Cortex of kidney (tissue), 1 donor: ENCODE results near the gene ZIC2.

Experiments
- DNase-seq: peaks from one replicate; lab custom pipeline; 2025; lab: John Stamatoyannopoulos, UW

Gene ZIC2

DNA sequence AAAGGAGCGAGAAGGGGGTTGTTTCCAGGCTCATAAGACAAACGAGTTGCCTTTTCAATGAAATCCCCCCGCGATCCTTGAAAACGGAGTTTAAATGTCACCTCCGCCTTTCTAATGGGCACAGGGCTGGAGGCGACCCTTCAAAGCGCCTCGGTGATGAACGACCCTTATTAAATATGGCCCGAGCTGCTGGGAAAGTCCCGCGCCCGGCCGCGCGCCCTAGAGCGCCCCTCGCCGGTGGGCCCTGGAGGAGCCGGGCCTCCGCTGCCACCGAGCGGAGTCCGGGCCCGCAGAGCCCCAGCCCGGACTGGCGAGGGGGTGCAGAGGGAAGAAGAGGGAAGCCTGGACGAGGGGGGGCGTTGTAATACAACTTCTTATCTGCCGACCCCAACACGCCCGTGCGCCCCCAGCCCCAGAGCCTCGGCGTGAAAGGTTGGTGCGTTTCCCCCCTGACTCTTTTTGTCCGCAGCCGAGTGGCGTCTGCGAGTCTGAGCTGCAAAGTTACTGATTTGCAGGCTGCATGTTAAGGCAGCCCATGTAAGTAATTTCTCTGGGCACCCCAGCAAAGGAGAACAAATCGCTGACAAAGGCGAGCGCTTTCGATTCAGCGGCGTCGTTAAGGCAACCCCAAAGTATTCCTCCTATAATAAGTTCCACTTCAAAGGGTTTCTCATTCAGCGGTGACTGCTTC is 21.9 kb upstream of the ZIC2 start:
- DNase-seq, result no peak

GRCh38 chr13:99960663-99961311 is 20.8 kb upstream of the ZIC2 start:
- DNase-seq, result no peak

- no peak for DNase-seq
Observed at GRCh38 chr13:99961636-99962035, 19.9 kb upstream of the ZIC2 start.

GRCh38 chr13:99962242-99962641 is 19.3 kb upstream of the ZIC2 start:
- DNase-seq, result no peak

- no peak for DNase-seq
Observed at GRCh38 chr13:99963816-99964339, 17.7 kb upstream of the ZIC2 start.

DNA sequence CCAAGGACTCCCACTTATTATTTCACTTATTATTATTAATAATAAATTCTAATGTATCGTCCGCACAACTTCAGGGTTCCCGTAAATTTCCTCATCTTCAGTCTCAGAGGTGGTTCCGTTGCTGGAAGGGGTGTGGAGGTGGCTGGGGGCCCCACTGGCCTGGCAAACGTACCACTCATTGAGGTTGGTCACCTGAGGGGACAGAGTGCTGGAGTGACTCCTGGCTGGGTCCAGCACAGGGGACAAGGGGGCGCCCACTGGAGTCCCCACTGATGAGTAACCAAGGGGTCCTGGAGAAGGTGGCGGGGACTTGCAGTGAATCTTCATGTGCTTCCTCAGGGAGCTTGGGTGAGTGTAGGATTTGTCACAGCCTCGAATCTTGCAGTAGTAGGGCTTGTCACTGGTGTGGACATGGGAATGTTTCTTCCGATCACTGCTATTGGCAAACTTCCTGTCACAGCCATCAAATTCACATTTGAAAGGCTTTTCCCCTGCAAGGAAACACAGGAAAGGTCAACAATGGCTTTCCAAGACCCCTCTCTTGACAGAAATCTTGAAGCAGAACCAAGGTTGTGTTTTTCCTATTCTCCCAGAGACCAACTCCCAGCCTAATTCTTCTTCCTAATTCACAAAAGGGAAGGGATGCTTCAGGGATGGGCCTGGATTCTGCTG is 16.1 kb upstream of the ZIC2 start:
- DNase-seq, result no peak

GRCh38 chr13:99966064-99966805 is 15.3 kb upstream of the ZIC2 start:
- no peak for DNase-seq

GRCh38 chr13:99967498-99967868 is 14.1 kb upstream of the ZIC2 start:
- DNase-seq, result no peak

DNA sequence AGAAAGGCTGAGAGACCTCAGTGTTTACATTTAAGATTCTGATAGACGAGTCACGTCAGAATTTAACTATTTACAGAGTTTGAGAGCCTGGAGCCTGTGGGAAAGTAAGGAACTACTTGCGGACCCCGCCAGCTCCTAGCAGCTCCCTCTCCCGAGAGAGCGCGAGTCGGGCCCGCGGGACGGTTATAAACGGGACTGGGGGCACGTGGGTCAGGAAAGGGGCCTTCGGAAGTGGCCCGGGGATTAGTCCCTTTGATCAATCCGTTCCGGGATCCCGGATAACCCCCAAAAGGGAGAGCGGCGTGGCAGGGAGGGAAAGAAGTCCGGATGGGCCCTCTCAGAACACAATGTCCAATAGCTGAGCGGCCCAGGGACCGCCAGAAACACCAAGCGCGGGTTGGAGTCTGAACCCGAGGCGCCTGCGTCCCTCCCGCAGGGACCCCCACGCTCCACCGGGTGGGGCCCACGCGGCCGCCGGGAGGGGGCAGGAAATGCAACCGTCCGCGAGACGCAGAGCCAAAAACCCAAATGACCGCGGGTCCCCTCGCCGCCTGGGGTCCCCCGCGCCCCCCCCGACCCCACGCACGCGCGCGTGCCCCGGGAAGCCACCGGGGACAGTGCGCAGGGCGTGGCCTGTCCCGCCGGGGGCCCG is 13.6 kb upstream of the ZIC2 start:
- no peak for DNase-seq

DNA sequence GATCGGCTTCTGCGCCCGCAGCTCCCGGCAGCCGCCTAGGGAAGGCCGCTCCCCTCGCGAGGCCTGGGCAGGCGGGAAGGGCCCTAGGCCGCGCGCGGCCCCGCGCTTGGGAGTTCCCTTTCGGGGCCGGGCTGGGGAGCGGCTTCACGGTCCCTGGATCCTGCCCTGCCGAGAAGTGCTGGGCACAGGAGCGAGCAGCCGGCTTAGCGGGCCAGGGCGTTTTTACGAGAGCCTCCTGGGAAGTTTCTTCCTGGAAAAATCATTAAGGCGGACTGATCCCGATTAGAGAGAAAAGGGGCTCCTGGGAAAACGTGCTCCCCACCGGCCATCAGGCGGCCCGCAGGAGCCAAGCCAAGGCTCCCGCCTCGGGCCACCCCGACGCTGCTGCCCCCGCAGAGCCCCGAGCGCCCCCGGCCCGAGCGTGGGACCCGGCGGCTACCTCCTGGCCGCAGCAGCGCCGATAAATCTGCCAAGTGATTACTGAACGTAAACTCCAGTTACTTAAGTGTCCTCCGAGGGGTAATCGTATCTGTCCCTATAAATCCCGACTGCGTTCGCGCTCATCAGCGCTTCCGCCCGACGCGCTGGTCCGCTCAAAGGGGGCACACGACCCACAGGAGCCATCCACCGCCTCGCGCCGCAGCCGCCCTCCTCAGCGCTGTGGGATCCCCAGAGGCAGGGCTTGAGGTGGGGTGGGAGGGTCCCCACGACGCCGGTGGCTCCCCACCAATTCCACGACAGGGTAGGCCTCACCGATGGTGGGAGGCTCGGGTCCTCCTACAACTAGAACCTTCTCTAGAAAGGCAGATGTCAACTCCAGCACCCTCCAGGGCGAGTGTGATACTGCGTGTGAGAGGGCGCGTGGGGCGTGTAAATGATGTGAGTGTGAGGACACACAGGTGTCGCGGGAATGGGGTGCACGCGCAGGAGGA is 12.8 kb upstream of the ZIC2 start:
- DNase-seq, result no peak

GRCh38 chr13:99969453-99969918 is 12.1 kb upstream of the ZIC2 start:
- DNase-seq, result no peak

DNA sequence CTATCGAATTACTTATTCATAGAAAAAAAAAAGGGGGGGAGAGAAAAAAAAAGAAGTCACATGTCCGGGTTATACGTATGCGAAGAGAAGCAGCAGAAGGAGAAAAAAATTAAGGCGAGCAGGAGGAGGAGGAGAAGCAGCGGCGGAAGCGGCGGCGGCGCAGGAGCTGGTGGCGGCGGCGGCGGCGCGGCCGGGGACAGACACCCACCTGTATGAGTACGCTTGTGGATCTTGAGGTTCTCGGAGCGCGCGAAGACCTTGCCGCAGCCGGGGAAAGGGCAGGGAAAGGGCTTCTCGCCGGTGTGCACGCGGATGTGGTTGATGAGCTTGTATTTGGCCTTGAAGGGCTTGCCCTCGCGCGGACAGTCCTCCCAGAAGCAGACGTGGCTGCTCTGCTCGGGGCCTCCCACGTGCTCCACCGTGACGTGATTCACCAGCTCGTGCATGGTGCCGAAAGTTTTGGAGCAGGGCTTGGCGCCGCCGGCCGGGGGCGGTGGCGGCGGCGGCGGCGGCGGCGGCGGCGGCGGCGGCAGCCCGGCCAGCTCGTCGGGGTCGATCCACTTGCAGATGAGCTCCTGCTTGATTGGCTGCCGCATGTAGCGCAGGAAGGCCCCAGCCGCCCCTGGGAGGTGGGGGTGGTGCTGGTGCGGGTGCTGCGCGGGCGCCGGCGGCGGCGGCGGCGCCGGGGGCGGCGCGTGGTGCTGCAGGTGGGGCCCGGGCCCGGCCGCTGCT is 11.5 kb upstream of the ZIC2 start:
- DNase-seq, result no peak

DNA sequence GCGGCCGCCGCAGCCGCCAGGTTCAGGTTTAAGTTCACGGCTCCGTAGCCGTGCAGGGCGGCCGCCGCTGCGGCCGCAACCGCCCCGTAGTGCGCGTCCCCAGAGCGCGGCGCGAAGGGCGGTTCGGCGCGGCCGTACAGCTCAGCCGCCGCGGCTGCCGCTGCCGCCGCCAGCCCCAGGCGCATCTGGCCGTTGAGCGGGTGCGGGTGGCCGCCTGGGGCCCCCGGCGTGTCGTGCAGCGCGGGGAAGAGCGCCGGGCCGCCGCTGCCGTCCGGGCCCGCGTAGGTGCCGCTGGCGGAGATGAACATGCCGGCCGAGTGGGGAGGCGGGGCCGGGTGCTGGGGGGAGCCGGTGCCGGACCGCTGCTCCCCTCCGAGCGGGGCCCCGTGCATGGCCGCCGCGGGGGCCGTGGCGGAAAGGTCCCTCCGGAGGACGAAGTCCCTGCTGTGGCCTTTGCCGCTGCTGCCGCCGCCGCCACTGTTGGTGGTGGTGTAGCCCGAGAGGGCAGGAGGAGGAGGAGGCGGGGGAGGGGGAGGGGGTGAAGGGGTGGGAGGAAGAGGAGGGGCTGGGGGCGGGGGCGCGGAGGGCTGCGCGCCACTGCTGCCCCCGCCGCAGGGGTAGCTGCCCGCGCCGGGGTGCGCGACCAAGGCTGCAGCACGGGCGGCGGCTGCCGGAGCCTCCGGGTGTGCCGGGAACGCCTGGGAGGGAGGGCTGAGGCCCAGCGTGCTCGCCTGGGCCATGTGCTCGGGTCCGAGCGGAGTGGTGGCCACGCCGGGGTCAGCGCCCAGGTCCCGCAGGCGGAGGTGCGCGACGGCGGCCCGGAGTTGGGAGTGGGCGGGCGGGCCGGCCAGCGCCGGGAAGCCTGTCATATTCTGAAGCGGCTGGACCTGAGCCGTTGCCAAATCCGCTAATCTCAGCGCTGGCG is 10.7 kb upstream of the ZIC2 start:
- no peak for DNase-seq

GRCh38 chr13:99971576-99972189 is 9.9 kb upstream of the ZIC2 start, which contains the start of gene ZIC5:
Gene ZIC5, minus strand, starts transcription at chr13:99971767. Its CDS starts 164 bp downstream, at chr13:99971603.
- no peak for DNase-seq

GRCh38 chr13:99972190-99972731 is 9.3 kb upstream of the ZIC2 start:
- no peak for DNase-seq

- no peak for DNase-seq
Observed at GRCh38 chr13:99973163-99973807, 8.3 kb upstream of the ZIC2 start.

- no peak for DNase-seq
Observed at GRCh38 chr13:99973808-99974185, 7.8 kb upstream of the ZIC2 start.
